ENCODE measurements around the gene TSPAN19. TPM values are rescaled to one million over a fixed set of nuclear protein-coding genes. Genes with fewer than 3 reads are reported as not detected.

Gene TSPAN19
- total and polyA plus RNA-seq, 2 experiments from 2014 or later: 0.38 TPM; not detected in 1

- 47 to 49% methylated on average over 2 of the region's 2 CpGs for WGBS, 2 experiments (ENCODE audit: low coverage in 1 of 2, low lambda C conversion rate in 2 of 2, missing lambda C conversion rate in 2 of 2)
- DNase-seq: peak; percentile 51
- in situ Hi-C loops (cut with MboI): no loop called here
Measured at GRCh38 chr12:85057370-85057963, 21.4 kb upstream of the TSPAN19 start.

DNA sequence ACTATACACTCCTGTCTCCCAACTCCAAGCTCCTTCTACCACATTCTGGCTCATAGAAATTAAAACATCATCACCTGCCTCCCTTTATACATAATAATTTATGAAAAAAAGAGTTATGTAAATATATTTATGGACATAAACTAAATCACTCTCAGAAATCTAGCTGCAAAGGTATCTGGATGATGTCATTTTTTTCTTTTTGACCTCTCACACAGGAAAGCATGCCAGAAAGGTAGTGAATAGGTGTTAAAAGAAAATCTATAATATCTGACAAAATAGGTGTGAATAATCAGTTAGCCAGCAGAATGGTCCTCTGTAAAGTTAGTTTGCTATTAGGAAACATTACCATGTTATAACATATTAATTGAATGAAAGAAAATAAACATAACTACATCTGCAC, 7.8 kb upstream of the TSPAN19 start:
- no peaks in the 10 kb centered on the region for H3F3A ChIP-seq (ENCODE audit: insufficient read depth)
- H2AFZ ChIP-seq: no peak overlapping the region
- H3K9me3 ChIP-seq (ENCODE audit: low read depth): no peaks in the 10 kb centered on the region
- H3K79me2 ChIP-seq (ENCODE audit: insufficient read depth): no peaks in the 10 kb centered on the region
- no peaks in the 10 kb centered on the region for H3K27me3 ChIP-seq (replicated peaks; ENCODE audit: insufficient read depth)
- no peak overlapping the region for H3K4me3 ChIP-seq
- no peak overlapping the region for H3K4me2 ChIP-seq (ENCODE audit: unreplicated experiment)
- in situ Hi-C loops (cut with MboI): no loop called here
- H3K9me2 ChIP-seq (ENCODE audit: insufficient read depth): no peaks in the 10 kb centered on the region
- TF ChIP-seq EZH2 (IDR thresholded peaks at IDR 0.05; ENCODE audit: insufficient read depth, poor library complexity, severe bottlenecking) (no peak), EZH2phosphoT487 (IDR thresholded peaks at IDR 0.05; ENCODE audit: insufficient read depth, low read depth) (no peak)
- H3K9ac ChIP-seq: no peak overlapping the region
- no peak overlapping the region for H3K27ac ChIP-seq
- no peaks in the 10 kb centered on the region for H3K4me1 ChIP-seq (ENCODE audit: insufficient read depth)
- DNase-seq: no peak
- H4K20me1 ChIP-seq (ENCODE audit: insufficient read depth): no peaks in the 10 kb centered on the region
- no peaks in the 10 kb centered on the region for H3K36me3 ChIP-seq (ENCODE audit: low read depth)

More at GRCh38 chr12:85057370-85057963, 21.4 kb upstream of the TSPAN19 start:
- H3K27ac ChIP-seq: no peak overlapping the region
- H3K4me1 ChIP-seq (ENCODE audit: insufficient read depth): no peaks in the 10 kb centered on the region
- H3K4me3 ChIP-seq: no peak overlapping the region
- H3K9me3 ChIP-seq (ENCODE audit: low read depth): no peaks in the 10 kb centered on the region
- H3K36me3 ChIP-seq (ENCODE audit: low read depth): no peaks in the 10 kb centered on the region
- no peaks in the 10 kb centered on the region for H3K27me3 ChIP-seq (replicated peaks; ENCODE audit: insufficient read depth)
- no peaks in the 10 kb centered on the region for H3F3A ChIP-seq (ENCODE audit: insufficient read depth)
- no peak overlapping the region for H3K4me2 ChIP-seq (ENCODE audit: unreplicated experiment)
- no peak overlapping the region for H2AFZ ChIP-seq
- H3K9ac ChIP-seq: no peak overlapping the region
- no peaks in the 10 kb centered on the region for H3K79me2 ChIP-seq (ENCODE audit: insufficient read depth)
- no peaks in the 10 kb centered on the region for H4K20me1 ChIP-seq (ENCODE audit: insufficient read depth)
- no peak for TF ChIP-seq EZH2phosphoT487 (IDR thresholded peaks at IDR 0.05; ENCODE audit: insufficient read depth, low read depth)
- TF ChIP-seq EZH2 (IDR thresholded peaks at IDR 0.05; ENCODE audit: insufficient read depth, poor library complexity, severe bottlenecking): no peak
- H3K9me2 ChIP-seq (ENCODE audit: insufficient read depth): no peaks in the 10 kb centered on the region

DNA sequence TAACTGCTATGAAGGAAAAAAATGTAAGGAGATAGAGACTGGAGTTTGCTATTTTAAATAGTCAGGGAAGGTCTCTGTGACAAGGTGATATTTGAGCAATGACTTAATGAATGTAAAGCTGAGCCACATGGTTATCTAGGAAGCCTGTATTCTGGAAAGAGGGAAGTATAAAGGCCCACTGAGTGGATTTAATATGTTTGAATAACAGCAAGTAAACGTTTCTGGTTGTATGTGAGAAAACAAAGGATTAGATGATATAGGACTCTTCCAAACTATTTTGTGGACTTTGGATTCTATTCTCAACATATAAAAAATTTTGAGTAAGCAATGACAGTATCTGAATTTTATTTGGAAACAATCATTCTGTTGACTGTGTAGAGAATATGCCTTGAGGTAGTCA, 5.3 kb upstream of the TSPAN19 start:
- H3K9ac ChIP-seq: no peak overlapping the region
- 78 to 82% methylated on average over 1 of the region's 1 CpG for WGBS, 2 experiments (ENCODE audit: low coverage in 1 of 2, low lambda C conversion rate in 2 of 2, missing lambda C conversion rate in 2 of 2)
- no peak for TF ChIP-seq EZH2 (IDR thresholded peaks at IDR 0.05; ENCODE audit: insufficient read depth, poor library complexity, severe bottlenecking)
- TF ChIP-seq EZH2phosphoT487 (IDR thresholded peaks at IDR 0.05; ENCODE audit: insufficient read depth, low read depth): no peak
- no peaks in the 10 kb centered on the region for H3F3A ChIP-seq (ENCODE audit: insufficient read depth)
- no peak for DNase-seq
- in situ Hi-C loops (cut with MboI): no loop called here
- H3K27ac ChIP-seq: no peak overlapping the region
- no peaks in the 10 kb centered on the region for H3K27me3 ChIP-seq (replicated peaks; ENCODE audit: insufficient read depth)
- H3K36me3 ChIP-seq (ENCODE audit: low read depth): no peaks in the 10 kb centered on the region
- H3K9me2 ChIP-seq (ENCODE audit: insufficient read depth): no peaks in the 10 kb centered on the region
- H3K4me2 ChIP-seq (ENCODE audit: unreplicated experiment): no peak overlapping the region
- no peak overlapping the region for H3K4me3 ChIP-seq
- H3K79me2 ChIP-seq (ENCODE audit: insufficient read depth): no peaks in the 10 kb centered on the region
- no peak overlapping the region for H2AFZ ChIP-seq
- no peaks in the 10 kb centered on the region for H4K20me1 ChIP-seq (ENCODE audit: insufficient read depth)
- no peaks in the 10 kb centered on the region for H3K9me3 ChIP-seq (ENCODE audit: low read depth)
- H3K4me1 ChIP-seq (ENCODE audit: insufficient read depth): no peaks in the 10 kb centered on the region

- Histone ChIP-seq H2AFZ (peak overlapping the region; percentile 93), H3K27me3 (replicated peaks; ENCODE audit: insufficient read depth) (no peaks in the 10 kb centered on the region), H3K9me2 (ENCODE audit: insufficient read depth) (no peaks in the 10 kb centered on the region), H3F3A (ENCODE audit: insufficient read depth) (no peaks in the 10 kb centered on the region), H3K4me3 (peak overlapping the region; percentile 84), H3K4me2 (ENCODE audit: unreplicated experiment) (peak overlapping the region; percentile 88), H3K4me1 (ENCODE audit: insufficient read depth) (0 out of 2 replicates have a peak, but pooled peaks cover 5% of the 10 kb centered on the region), H3K27ac (no peak overlapping the region), H4K20me1 (ENCODE audit: insufficient read depth) (no peaks in the 10 kb centered on the region), H3K9ac (peak overlapping the region; percentile 72), H3K79me2 (ENCODE audit: insufficient read depth) (no peaks in the 10 kb centered on the region), H3K36me3 (ENCODE audit: low read depth) (no peaks in the 10 kb centered on the region), H3K9me3 (ENCODE audit: low read depth) (no peaks in the 10 kb centered on the region)
- TF ChIP-seq EZH2phosphoT487 (IDR thresholded peaks at IDR 0.05; ENCODE audit: insufficient read depth, low read depth) (no peak), EZH2 (IDR thresholded peaks at IDR 0.05; ENCODE audit: insufficient read depth, poor library complexity, severe bottlenecking) (no peak)
- in situ Hi-C loops (cut with MboI): no loop called here
- peak; percentile 9 for DNase-seq
- WGBS, 2 experiments (ENCODE audit: low coverage in 1 of 2, low lambda C conversion rate in 2 of 2, missing lambda C conversion rate in 2 of 2): 45 to 55% methylated on average over 3 of the region's 3 CpGs
Measured at GRCh38 chr12:85036733-85037132, 656 bp upstream of the TSPAN19 start.

GRCh38 chr12:85029456-85029855, 6.6 kb downstream of the TSPAN19 start:
- no peak overlapping the region for H3K9ac ChIP-seq
- H3K4me2 ChIP-seq (ENCODE audit: unreplicated experiment): no peak overlapping the region
- TF ChIP-seq EZH2phosphoT487 (IDR thresholded peaks at IDR 0.05; ENCODE audit: insufficient read depth, low read depth) (no peak), EZH2 (IDR thresholded peaks at IDR 0.05; ENCODE audit: insufficient read depth, poor library complexity, severe bottlenecking) (no peak)
- DNase-seq: peak; percentile 72
- no peaks in the 10 kb centered on the region for H3K36me3 ChIP-seq (ENCODE audit: low read depth)
- H3K9me2 ChIP-seq (ENCODE audit: insufficient read depth): no peaks in the 10 kb centered on the region
- H3K79me2 ChIP-seq (ENCODE audit: insufficient read depth): no peaks in the 10 kb centered on the region
- no peaks in the 10 kb centered on the region for H3K9me3 ChIP-seq (ENCODE audit: low read depth)
- no peaks in the 10 kb centered on the region for H3K4me1 ChIP-seq (ENCODE audit: insufficient read depth)
- H3K27me3 ChIP-seq (replicated peaks; ENCODE audit: insufficient read depth): no peaks in the 10 kb centered on the region; the same call in 1 of the 2 replicates
- no peak overlapping the region for H3K4me3 ChIP-seq
- no peak overlapping the region for H3K27ac ChIP-seq
- H3F3A ChIP-seq (ENCODE audit: insufficient read depth): no peaks in the 10 kb centered on the region
- H2AFZ ChIP-seq: 0 out of 2 replicates have a peak overlapping the region, but pooled peaks have one; percentile 15
- H4K20me1 ChIP-seq (ENCODE audit: insufficient read depth): no peaks in the 10 kb centered on the region
- in situ Hi-C loops (cut with MboI): loop anchor here (5.0 kb wide), 1 partner anchor 162 kb away; no protein-coding TSS in a partner anchor
